Sigmoid colon (tissue), 7 donors: ENCODE results near the gene IL12B. TPM values are rescaled to one million over a fixed set of nuclear protein-coding genes. Genes with fewer than 3 reads are reported as not detected.
"Not testable (repeated sequence)": the region's sequence is repeated elsewhere in the genome, so short reads cannot be mapped to it uniquely, and the experiment has no call there.

ENCODE experiments used
- DNase-seq: peaks from one replicate; pipeline ENCODE4 v3.0.0-alpha.2; 2019
- H3K27ac ChIP-seq, 4 donors: fragments of 200-600 bp; sonication (generic); one replicate each; pipeline ENCODE4 v1.5.1; 2016 to 2019; ENCODE audit warnings: mild to moderate bottlenecking in 1 of 4
- H3K27me3 ChIP-seq, 3 donors: fragments of 200-600 bp; sonication (generic); one replicate each; pipeline ENCODE4 v1.5.1; 2019; ENCODE audit warnings: mild to moderate bottlenecking in 1 of 3
- H3K36me3 ChIP-seq, 4 donors: fragments of 200-600 bp; sonication (generic); one replicate each; pipeline ENCODE4 v1.5.1; 2016 to 2019
- H3K4me1 ChIP-seq, 4 donors: fragments of 200-600 bp; sonication (generic); one replicate each; pipeline ENCODE4 v1.5.1; 2017 to 2019
- H3K4me3 ChIP-seq, 4 donors: fragments of 200-600 bp; sonication (generic); one replicate each; pipeline ENCODE4 v1.5.1; 2017 to 2019; ENCODE audit warnings: mild to moderate bottlenecking in 2 of 4, moderate library complexity in 1 of 4
- H3K9me3 ChIP-seq, 4 donors: fragments of 200-600 bp in 3 of 4; sonication (generic) in 3 of 4; one replicate each; pipeline versions ENCODE4 v1.5.1 to v1.6.1; 2013 to 2019
- CTCF ChIP-seq, 4 experiments: fragments of 450-650 bp in 3 of 4; fragments of 200-600 bp in 1 of 4; IDR thresholded peaks; one replicate each; pipeline ENCODE4 v1.5.1; 2016 to 2019; ENCODE audit warnings: antibody characterized with exemption in 4 of 4, mild to moderate bottlenecking in 3 of 4, moderate library complexity in 2 of 4
- EP300 ChIP-seq, 4 donors: sonication (generic); formaldehyde crosslinking; IDR thresholded peaks; one replicate each; pipeline ENCODE4 v1.6.1; 2017; ENCODE audit warnings: antibody characterized with exemption in 4 of 4
- POLR2A ChIP-seq, 2 donors: fragments of 450-650 bp; IDR thresholded peaks; one replicate each; pipeline ENCODE4 v1.6.1; 2016; ENCODE audit warnings: antibody characterized with exemption in 2 of 2, mild to moderate bottlenecking in 2 of 2, moderate library complexity in 2 of 2
- POLR2AphosphoS5 ChIP-seq, 4 donors: sonication (generic); formaldehyde crosslinking; IDR thresholded peaks; one replicate each; pipeline ENCODE4 v1.6.1; 2017; ENCODE audit warnings: antibody characterized with exemption in 4 of 4
- WGBS, 2 donors: extraction: QIAGEN DNeasy Blood & Tissue Kit; methylation state at CpG; one replicate each; pipeline ENCODE4 v1.1.7; 2013; 5-methylcytosine and 5-hydroxymethylcytosine counted together
- intact Hi-C: fragments of 100-400 bp; cut with DNase I; formaldehyde crosslinking; loops from one replicate; pipeline ENCODE4 v1.15.1; 2023
- polyA plus RNA-seq, 3 donors: library from polyadenylated mRNA; stranded (reverse); fragments of 200-250 nt; gene quantifications; one replicate each; pipeline ENCODE4 v1.2.3, GENCODE V29; 2013
- total RNA-seq, 4 donors: library from RNA; depleted of rRNA; stranded (reverse); fragments of >200 nt; gene quantifications; one replicate each; pipeline ENCODE4 v1.1.0, GENCODE V29; 2016
- donor health status: healthy with polysubstance abuse.
- donor health status: Bipolar disorder and iron deficiency.
- donor health status: healthy.

Gene IL12B
- total and polyA plus RNA-seq, 7 donors: not detected

GRCh38 chr5:159310511-159310910 lies 19.8 kb downstream of the IL12B start:
- no peak overlapping the region for H3K4me3 ChIP-seq
- no peak for DNase-seq
- intact Hi-C loops: no loop called here

GRCh38 chr5:159309689-159310433 lies 20.4 kb downstream of the IL12B start:
- H3K9me3 ChIP-seq: no peaks in the 10 kb centered on the region
- H3K27ac ChIP-seq: no peak overlapping the region
- H3K36me3 ChIP-seq: no peaks in the 10 kb centered on the region
- TF ChIP-seq CTCF (IDR thresholded peaks at IDR 0.05) (no peak), POLR2A (IDR thresholded peaks at IDR 0.05) (no peak), EP300 (IDR thresholded peaks at IDR 0.05) (no peak), POLR2AphosphoS5 (IDR thresholded peaks at IDR 0.05) (no peak)
- no peak for DNase-seq
- H3K27me3 ChIP-seq: peaks cover 2 to 41% (median 14%) of the 10 kb centered on the region in 3 donors
- no peak overlapping the region for H3K4me3 ChIP-seq
- intact Hi-C loops: no loop called here
- H3K4me1 ChIP-seq: no peaks in the 10 kb centered on the region
- WGBS, 2 donors: 81 to 85% methylated on average over 8 of the region's 8 CpGs

More at GRCh38 chr5:159310511-159310910, 19.8 kb downstream of the IL12B start:
- Histone ChIP-seq H3K27ac (no peak overlapping the region), H3K4me1 (no peaks in the 10 kb centered on the region), H3K27me3 (peaks cover 2 to 41% (median 14%) of the 10 kb centered on the region in 3 donors), H3K9me3 (no peaks in the 10 kb centered on the region), H3K36me3 (no peaks in the 10 kb centered on the region)
- no peak for TF ChIP-seq CTCF (IDR thresholded peaks at IDR 0.05)
- TF ChIP-seq POLR2A (IDR thresholded peaks at IDR 0.05): no peak
- no peak for TF ChIP-seq EP300 (IDR thresholded peaks at IDR 0.05)
- no peak for TF ChIP-seq POLR2AphosphoS5 (IDR thresholded peaks at IDR 0.05)
- WGBS, 2 donors: 1 to 3% methylated on average over 26 of the region's 26 CpGs

GRCh38 chr5:159304961-159305595 lies 25.2 kb downstream of the IL12B start:
- DNase-seq: no peak
- Histone ChIP-seq H3K27me3 (peaks cover 2 to 16% (median 4%) of the 10 kb centered on the region in 3 donors), H3K36me3 (no peaks in the 10 kb centered on the region), H3K4me3 (no peak overlapping the region), H3K9me3 (peaks cover 0 to 7% (median 0%) of the 10 kb centered on the region in 4 donors), H3K4me1 (no peaks in the 10 kb centered on the region), H3K27ac (no peak overlapping the region)
- WGBS, 2 donors: 72 to 82% methylated on average over 5 of the region's 5 CpGs
- TF ChIP-seq CTCF (IDR thresholded peaks at IDR 0.05): no peak
- no peak for TF ChIP-seq POLR2A (IDR thresholded peaks at IDR 0.05)
- TF ChIP-seq EP300 (IDR thresholded peaks at IDR 0.05): no peak
- no peak for TF ChIP-seq POLR2AphosphoS5 (IDR thresholded peaks at IDR 0.05)
- intact Hi-C loops: no loop called here

GRCh38 chr5:159303286-159303685 lies 27.0 kb downstream of the IL12B start:
- DNase-seq: no peak
- TF ChIP-seq EP300 (IDR thresholded peaks at IDR 0.05): no peak
- no peak for TF ChIP-seq POLR2AphosphoS5 (IDR thresholded peaks at IDR 0.05)
- TF ChIP-seq POLR2A (IDR thresholded peaks at IDR 0.05): no peak
- TF ChIP-seq CTCF (IDR thresholded peaks at IDR 0.05): no peak
- no peak overlapping the region for H3K4me3 ChIP-seq
- intact Hi-C loops: no loop called here
- H3K36me3 ChIP-seq: no peaks in the 10 kb centered on the region
- no peak overlapping the region for H3K27ac ChIP-seq
- H3K4me1 ChIP-seq: no peaks in the 10 kb centered on the region
- no peaks in the 10 kb centered on the region for H3K27me3 ChIP-seq
- WGBS, 2 donors: 94 to 98% methylated on average over 4 of the region's 4 CpGs
- peaks cover 0 to 7% (median 0%) of the 10 kb centered on the region in 4 donors for H3K9me3 ChIP-seq

DNA sequence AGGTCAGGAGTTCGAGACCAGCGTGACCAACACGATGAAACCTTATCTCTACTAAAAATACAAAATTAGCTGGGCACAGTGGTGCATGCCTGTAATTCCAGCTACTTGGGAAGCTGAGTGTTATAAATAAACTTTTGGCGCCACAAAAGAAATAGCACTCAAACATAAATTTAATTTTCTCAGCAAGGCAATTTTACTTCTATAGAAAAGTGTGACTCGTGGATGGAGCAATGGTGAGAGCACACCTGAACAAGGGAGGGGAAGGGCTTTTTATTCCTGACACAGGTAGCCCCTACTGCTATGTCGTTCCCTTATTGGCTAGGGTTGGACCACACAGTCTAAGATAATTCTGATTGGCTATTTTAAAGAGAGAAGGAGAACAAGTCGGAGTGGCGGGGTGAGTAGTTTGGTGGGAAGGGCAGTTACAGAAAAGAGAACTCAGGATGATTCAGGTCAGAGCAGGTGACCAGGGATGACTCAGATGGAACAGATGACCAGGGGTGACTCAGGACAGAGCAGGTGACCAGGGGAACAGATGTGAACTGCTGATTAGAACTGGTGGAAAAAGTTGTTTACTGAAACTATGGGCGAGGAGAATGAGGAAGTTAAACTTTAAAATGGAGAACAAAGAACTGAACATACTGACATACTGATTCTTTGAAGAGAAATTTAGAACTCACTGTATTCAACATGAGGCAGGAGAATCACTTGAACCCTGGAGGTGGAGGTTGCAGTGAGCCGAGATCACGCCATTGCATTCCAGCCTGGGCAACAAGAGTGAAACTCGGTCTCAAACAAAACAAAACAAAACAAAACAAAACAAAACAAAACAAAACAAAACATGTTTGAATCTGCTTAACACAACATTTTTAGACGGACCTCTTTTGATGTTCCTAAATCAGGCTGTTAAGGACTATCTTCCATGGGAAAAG lies 28.1 kb downstream of the IL12B start:
- intact Hi-C loops, DNase-seq, H3K4me3 ChIP-seq, H3K36me3 ChIP-seq, H3K4me1 ChIP-seq, H3K27me3 ChIP-seq, H3K27ac ChIP-seq: not testable (repeated sequence)
- peaks cover 0 to 13% (median 0%) of the 10 kb centered on the region in 4 donors for H3K9me3 ChIP-seq
- WGBS, 2 donors: 82 to 84% methylated on average over 13 of the region's 13 CpGs
